Measurements from ENCODE around the gene SLC44A1.
A peak's percentile ranks its signal among the peaks of the same experiment; 100 is the strongest.

Gene SLC44A1

DNA sequence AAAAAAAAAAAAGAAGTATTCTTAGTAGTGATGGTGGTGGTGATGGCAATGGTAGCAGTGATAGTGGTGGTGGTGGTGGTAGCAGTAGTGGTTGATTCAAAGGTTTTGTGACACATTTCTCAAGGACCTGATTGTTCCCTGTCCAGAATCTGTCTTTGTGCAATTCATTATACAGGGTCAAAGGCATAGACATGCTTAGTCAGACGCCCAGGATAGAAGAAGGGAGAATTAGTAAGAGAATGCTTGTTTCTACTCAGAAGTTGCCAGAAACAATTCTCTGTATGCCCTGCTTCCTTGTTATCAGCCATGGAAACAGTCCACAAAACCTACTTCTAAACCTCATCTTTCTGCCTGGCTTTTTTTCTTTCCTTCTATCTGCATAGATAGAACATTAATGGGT, 89.4 kb downstream of the SLC44A1 start:
- no peak for DNase-seq (ENCODE audit: low read depth)

DNA sequence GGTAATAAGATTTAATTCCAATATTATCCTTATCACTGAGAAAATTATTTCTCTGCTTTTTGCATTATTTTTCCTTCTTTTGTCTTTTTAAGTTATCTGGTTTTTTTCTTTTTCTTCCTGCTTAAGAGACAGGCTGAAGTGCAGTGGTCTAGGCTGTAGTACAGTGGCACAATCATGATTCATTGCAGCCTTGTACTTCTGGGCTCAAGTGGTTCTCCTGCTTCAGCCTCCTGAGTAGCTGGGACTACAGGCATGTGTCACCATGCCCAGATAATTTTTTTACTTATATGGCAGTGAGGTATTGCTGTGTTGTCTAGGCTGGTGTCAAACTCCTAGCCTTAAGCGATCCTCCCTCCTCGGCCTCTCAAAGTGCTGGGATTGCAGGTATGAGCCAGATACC, 93.9 kb downstream of the SLC44A1 start:
- no peak for DNase-seq (ENCODE audit: low read depth)

DNA sequence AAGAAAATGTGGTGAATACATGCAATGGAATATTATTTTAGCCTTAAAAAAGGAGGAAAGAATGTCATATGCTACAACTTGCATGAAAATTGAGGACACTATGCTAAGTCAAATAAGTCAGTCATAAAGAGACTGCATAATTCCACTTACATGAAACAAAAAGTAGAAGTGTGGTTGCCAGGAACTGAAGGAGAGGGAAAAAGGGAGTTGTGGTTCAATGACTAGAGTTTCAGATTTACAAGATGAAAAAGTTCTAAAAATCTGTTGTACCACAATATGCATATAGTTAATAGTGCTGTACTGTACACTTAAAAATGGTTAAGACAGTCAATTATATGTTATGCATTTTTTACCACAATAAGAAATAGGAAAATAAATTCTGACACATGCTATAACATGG, 95.4 kb downstream of the SLC44A1 start:
- no peak for DNase-seq (ENCODE audit: low read depth)

GRCh38 chr9:105341434-105342146, 97.1 kb downstream of the SLC44A1 start:
- no peak for DNase-seq (ENCODE audit: low read depth)

GRCh38 chr9:105342147-105342505, 97.7 kb downstream of the SLC44A1 start:
- DNase-seq (ENCODE audit: low read depth): no peak

DNA sequence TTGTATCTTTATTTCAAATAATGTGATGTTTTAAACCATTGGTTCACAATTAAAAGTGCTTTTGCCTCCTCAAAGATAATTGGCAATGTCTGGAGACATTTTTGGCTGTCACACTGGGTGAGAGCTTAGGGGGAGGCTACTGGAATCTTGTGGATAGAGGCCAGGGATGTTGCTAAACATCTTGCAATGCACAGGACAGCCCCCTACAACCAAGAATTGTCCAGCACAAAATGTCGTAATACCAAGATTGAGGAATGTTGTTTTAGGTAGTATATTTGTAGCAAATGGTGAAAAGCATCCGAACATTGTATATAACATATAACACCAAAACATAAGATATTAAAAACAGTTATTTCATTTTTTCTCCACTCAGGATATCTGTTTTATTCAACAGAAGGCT, 99.8 kb downstream of the SLC44A1 start:
- DNase-seq (ENCODE audit: low read depth): no peak

GRCh38 chr9:105345626-105346025, 101.2 kb downstream of the SLC44A1 start:
- no peak for DNase-seq (ENCODE audit: low read depth)

- DNase-seq (ENCODE audit: low read depth): no peak
Measured at GRCh38 chr9:105346273-105346672, 101.8 kb downstream of the SLC44A1 start.

GRCh38 chr9:105354448-105354847, 110.0 kb downstream of the SLC44A1 start:
- no peak for DNase-seq (ENCODE audit: low read depth)

- no peak for DNase-seq (ENCODE audit: low read depth)
Measured at GRCh38 chr9:105355781-105356180, 111.3 kb downstream of the SLC44A1 start.

- no peak for DNase-seq (ENCODE audit: low read depth)
Measured at GRCh38 chr9:105357937-105358336, 113.5 kb downstream of the SLC44A1 start.

DNA sequence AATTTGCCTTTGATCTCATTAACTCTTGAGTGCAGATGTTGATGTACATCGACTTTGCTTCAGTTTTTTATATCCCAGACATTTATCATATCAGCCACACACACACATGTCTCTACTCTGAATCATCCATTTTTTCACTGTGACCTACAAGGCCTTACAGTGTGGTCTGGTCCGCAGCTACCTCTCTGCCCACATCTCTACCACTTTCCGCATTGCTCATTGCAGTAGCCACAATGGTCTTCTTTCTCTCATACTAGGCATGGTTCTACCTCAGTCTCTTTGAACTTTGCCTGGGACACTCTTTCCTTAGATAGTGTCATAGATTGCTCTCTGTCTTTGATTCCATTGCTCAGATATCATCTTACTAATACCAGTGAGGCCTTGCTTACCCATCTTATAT, 115.4 kb downstream of the SLC44A1 start:
- peak; percentile 79 for DNase-seq (ENCODE audit: low read depth)

DNA sequence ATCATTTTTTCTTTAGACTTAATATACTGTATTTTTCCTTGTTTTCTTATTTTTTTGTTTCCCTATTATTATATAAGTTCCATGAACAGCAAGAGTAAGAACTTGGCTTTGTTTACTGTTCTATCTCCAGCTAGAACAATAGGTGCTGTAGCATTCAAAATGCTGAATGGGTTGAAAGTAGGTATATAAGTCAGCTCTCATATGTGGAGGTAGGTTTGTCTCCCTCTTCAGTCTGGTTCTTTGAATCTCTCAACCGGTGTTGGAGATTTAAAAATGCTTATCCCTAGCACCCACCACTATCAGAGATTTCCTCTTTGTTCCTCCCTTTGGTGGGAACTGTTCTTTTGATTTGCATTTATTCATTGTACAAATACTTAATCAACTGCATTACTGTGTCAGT, 115.9 kb downstream of the SLC44A1 start:
- DNase-seq (ENCODE audit: low read depth): no peak

DNA sequence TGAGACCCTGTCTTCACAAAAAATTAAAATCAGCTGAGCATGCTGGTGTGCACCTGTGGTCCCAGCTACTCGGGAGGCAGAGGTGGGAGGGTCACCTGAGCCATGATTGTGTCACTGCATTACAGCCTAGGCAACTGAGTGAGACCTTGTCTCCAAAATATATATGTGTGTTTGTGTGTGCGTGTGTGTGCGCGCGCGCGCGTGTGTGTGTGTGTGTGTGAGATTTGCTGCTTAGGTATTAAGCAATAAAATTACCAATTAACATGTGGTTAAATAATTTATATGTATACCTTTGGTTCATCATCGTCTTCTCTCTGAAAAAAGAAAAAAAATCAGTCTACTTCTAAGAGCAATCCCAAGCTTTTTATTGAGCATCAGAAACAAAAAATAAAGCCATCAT, 117.4 kb downstream of the SLC44A1 start:
- DNase-seq (ENCODE audit: low read depth): no peak

GRCh38 chr9:105362470-105362869, 118.0 kb downstream of the SLC44A1 start:
- DNase-seq (ENCODE audit: low read depth): no peak

GRCh38 chr9:105363837-105364236, 119.4 kb downstream of the SLC44A1 start:
- DNase-seq (ENCODE audit: low read depth): no peak

DNA sequence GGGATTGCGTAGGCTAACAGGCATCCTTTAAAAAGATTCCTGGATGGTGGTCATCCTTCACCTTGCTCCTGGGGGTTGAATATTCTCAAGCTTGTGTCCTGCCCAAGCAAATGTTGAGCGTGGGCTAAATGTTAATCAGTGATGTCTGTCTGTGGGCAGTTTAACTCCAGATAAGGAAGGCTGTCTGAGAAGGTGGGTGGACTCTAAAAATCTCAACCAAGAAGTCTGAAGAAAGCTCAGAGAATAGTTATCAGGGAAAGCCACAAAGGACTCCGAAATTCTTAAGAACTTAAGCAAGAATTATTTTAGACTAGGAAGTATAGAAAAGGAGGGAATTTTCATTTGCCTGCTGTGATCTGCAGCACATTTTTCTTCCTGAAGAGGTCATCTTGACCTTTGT, 125.5 kb downstream of the SLC44A1 start:
- DNase-seq (ENCODE audit: low read depth): no peak

- DNase-seq (ENCODE audit: low read depth): no peak
Measured at GRCh38 chr9:105373723-105374122, 129.3 kb downstream of the SLC44A1 start.

DNA sequence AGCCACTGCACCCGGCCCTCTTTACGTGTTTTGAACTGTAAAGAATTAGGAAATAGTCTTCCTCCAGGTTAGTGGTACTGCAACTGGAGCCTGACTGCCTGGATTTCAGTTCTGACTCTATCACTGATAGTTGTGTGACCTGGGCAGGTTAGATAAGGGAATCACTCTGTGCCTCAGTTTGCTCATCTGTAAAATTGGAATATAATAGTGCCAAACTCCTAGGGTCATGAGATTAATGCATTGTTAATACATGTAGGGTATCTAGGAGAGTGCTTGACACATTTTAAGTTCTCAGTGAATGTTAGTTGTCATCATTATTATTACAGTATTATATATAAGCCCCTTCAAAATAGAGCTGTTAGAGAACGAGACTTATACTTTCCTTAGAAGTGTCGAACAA, 130.9 kb downstream of the SLC44A1 start:
- no peak for DNase-seq (ENCODE audit: low read depth)

DNA sequence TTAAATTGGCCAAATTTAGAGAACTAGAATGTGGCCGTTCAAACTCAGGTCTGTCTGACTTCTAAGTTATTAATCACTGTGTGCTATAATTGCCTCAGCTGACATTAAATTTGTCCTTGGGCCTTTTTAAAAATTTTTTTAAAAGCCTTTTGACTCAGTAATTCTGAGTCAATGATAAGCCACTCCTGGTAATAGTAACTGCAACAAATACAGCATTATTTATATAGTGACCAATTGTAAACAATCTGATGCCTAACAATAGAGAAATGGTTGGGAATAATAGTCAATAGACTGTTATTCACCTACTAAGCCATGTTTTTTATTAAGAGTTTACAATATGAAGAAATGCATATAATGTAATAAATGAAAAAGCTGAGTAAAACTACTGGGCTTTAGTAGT, 132.4 kb downstream of the SLC44A1 start:
- no peak for DNase-seq (ENCODE audit: low read depth)

DNA sequence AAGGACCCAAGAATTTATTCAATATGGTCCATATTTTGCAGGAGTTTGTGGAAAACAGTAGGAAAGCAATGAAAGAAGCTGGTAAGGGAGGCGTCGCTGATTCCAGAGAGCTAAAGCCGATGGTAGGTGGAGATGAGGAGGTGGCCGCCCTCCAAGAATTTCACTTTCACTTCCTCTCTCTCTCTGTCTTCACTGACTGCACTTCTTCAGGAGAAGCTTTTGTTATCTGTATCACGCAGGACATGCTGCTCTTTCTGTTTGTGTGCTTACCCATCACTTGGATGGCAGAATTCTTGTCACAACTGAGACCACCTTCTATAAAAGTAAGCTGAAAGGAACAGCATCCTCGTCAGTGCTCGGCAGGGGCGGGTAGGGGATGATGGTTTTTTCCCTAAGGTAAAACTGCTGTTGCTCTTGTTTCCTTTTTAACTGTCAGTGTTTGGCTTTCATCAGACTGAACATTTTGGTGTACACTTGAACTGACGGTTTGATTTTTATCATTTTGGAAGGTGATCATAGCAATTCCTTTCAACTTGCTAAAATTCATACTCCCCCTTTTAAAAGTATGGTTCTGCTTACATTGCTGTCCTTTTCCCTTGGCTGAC, 141.0 kb downstream of the SLC44A1 start:
- no peak for DNase-seq (ENCODE audit: low read depth)

GRCh38 chr9:105389796-105390195, 145.3 kb downstream of the SLC44A1 start:
- no peak for DNase-seq (ENCODE audit: low read depth)

- DNase-seq (ENCODE audit: low read depth): no peak
Measured at GRCh38 chr9:105390871-105391270, 146.4 kb downstream of the SLC44A1 start.

DNA sequence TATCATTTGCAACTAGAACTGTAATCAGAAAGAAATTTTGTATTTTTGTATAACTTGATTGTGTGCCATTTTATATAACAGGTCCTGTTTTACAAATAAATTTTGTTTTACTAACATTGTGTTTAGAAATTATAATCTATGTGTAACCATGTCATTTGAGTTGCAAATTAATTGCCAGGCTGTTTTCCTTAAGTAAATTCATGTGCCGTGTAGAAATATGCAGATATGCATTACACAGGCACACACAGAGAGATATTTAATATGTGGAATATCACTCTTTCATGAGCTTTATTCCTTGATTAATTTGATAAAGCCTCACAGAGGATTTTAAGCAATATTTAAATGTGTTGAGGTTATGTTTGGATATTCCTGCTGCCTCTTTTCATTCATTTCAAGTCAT, 146.8 kb downstream of the SLC44A1 start:
- DNase-seq (ENCODE audit: low read depth): no peak
